ENCODE data around the gene DNAJC11. TPM values are rescaled to one million over a fixed set of nuclear protein-coding genes. Genes with fewer than 3 reads are reported as not detected.

The DNAJC11 gene
- total and polyA plus RNA-seq, 2 experiments from 2014 or later = 64.7 to 67.9 TPM

GRCh38 chr1:6619045-6619444 lies 82.6 kb downstream of the DNAJC11 start:
- H3K36me3 ChIP-seq = peaks cover 30% of the 10 kb centered on the region
- no peak overlapping the region for H3K27ac ChIP-seq
- no peaks in the 10 kb centered on the region for H3K9me3 ChIP-seq (ENCODE audit: low read depth)
- H3K27me3 ChIP-seq = no peaks in the 10 kb centered on the region
- no peak for DNase-seq (ENCODE audit: low read depth in 1 of 2, low spot score in 1 of 2)
- no peak for TF ChIP-seq CTCF (IDR thresholded peaks at IDR 0.05; ENCODE audit: low read depth, low read length)
- no peak overlapping the region for H3K4me3 ChIP-seq
- no peaks in the 10 kb centered on the region for H3K4me1 ChIP-seq (ENCODE audit: low read depth)

DNA sequence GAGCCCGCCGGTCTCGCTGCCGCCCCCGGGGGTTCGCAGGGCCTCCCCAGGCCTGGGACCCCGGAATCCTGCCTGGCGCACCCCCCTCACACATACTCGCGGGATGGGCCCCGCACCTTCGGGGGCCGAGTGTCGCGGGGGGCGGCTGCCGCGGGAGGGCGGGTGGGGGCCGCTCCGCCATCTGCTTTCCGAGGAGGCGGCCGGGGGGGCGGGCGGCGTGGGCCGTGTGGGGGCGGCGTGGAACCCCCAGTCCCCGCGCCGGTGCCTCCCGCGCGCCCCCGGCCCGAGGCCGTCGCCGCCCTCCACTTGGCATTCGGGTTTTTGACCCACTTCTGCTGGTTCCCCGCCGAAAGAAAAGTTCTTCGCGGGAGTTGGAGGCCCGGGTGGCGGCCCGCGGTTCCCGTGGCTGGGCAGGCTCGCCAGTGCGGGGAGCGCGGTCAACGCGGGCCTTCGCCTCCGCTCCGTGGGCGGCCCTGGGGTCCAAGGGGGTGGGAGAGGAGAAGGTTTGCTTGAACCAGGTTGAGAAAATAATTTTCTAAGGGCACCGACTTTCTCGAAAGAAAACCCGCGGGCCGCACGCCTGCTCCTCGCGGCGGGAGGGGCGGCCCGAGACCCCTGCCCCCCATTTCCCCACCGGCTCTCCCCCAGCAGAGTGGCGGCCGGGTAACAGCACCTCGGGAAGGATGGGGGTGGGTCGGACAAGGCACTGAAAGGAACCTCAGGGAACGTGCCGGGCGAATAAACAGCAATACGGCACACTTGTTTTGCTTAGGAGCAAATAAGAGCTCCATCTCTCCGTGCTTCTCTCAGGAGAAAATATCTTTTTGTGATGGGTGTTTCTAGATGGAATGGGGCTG lies 86.5 kb downstream of the DNAJC11 start:
- peaks cover 17% of the 10 kb centered on the region for H3K36me3 ChIP-seq
- no peak for TF ChIP-seq CTCF (IDR thresholded peaks at IDR 0.05; ENCODE audit: low read depth, low read length)
- peak overlapping the region; percentile 79 for H3K27ac ChIP-seq
- H3K9me3 ChIP-seq (ENCODE audit: low read depth) = no peaks in the 10 kb centered on the region
- DNase-seq (ENCODE audit: low read depth in 1 of 2, low spot score in 1 of 2) = no peak
- H3K4me1 ChIP-seq (ENCODE audit: low read depth) = peaks cover 7% of the 10 kb centered on the region
- H3K4me3 ChIP-seq = peak overlapping the region; percentile 98
- no peaks in the 10 kb centered on the region for H3K27me3 ChIP-seq

DNA sequence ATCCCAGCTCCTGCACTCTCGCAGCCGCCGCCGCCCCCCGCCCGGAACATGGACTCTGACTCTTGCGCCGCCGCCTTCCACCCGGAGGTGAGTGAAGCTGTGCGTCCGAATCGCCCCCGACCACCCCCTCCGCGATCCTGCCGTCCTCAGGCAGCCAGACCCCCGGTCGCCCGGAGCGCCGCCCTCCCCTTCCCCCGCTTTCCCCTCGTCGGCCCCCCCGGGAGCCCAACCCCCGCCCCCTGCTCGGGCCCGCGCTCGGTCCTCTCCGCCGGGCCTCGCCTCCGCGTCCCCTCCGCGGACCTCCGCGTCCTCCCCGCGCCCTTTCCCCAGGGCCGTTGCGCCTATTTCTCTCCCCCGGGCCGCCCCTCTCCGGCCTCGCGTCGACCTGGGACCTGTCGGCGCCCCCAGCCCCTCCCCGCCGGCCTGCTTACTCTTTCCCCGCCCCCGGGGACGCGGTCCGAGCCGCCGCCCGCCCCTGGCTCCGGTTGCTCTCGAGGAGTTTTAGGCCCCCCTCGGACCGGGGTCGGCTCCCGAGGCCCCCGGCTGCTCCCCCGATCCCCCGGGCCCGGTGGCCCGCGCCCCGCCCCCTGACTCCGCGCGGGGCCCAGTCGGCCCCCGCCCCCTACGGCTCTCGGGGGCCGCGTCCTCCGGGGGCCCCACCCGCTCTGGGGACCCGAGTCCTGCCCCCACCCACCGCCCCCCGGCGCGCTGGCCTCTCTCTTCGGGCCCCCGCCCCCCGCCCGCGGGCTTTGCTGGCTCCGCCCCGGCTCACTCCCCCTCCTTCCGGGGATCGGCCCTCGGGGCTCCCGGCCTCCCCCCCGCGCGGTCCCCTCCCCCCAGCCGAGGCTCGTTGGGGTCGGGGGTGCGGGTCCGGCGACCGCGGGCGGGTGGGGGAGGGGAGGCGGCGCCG lies 87.3 kb downstream of the DNAJC11 start:
- H3K36me3 ChIP-seq = peaks cover 9% of the 10 kb centered on the region
- H3K9me3 ChIP-seq (ENCODE audit: low read depth) = no peaks in the 10 kb centered on the region
- H3K4me3 ChIP-seq = peak overlapping the region; percentile 98
- peak; percentile 43 to 81 for DNase-seq (ENCODE audit: low read depth in 1 of 2, low spot score in 1 of 2)
- peak overlapping the region; percentile 79 for H3K27ac ChIP-seq
- TF ChIP-seq CTCF (IDR thresholded peaks at IDR 0.05; ENCODE audit: low read depth, low read length) = no peak
- no peaks in the 10 kb centered on the region for H3K27me3 ChIP-seq
- peaks cover 12% of the 10 kb centered on the region for H3K4me1 ChIP-seq (ENCODE audit: low read depth)

DNA sequence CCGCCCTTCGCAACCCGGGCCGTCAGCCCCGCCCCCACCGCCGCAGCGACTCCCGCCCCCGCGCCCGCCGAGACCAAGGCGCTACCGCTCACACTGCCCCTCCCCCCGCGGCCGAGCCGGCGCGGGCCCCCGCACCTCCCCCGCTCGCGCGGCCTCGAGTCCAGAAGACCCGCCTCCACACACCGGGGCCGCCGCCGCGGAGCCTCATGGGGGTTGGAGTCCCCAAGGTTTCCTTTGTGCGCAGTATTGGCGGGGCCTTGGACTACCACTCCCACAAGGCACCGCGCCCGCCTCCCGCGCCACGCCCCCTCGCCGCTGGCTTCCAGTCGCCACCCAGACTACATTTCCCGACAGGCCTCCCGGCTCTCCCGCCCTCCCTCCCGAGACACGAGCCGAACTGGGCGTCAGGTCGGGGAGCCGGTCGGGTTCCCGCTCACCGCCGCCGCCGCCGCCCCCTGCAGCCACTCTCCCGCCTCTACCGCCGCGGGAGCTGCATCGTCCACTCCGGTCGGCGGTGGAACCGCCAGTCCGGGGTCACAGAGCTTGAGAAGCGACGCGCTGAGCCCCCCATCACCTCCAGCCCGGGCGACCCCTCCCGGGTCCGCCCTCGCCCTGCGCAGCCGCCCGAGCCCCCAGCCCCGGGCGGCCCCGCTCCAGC lies 88.1 kb downstream of the DNAJC11 start, which contains the start of gene PHF13:
Gene PHF13, plus strand, starts transcription at position 371 of the 658 bp plus-strand sequence. CDS start 336 bp downstream, outside the sequence.
- peak within 1 kb of the TSS; percentile 98 for H3K4me3 ChIP-seq
- no peak for TF ChIP-seq CTCF (IDR thresholded peaks at IDR 0.05; ENCODE audit: low read depth, low read length)
- peak; percentile 100 for DNase-seq (ENCODE audit: low read depth in 1 of 2, low spot score in 1 of 2)
- no peaks in the 10 kb centered on the region for H3K27me3 ChIP-seq
- H3K4me1 ChIP-seq (ENCODE audit: low read depth) = peaks cover 19% of the 10 kb centered on the region
- H3K27ac ChIP-seq = peak within 1 kb of the TSS; percentile 91
- no peaks in the 10 kb centered on the region for H3K9me3 ChIP-seq (ENCODE audit: low read depth)
- H3K36me3 ChIP-seq = peaks cover 9% of the 10 kb centered on the region

Data from cardiac muscle cell (in vitro differentiated cells and primary cell).